VCaP (cell line): ENCODE measurements around the gene PDIA6.

ENCODE experiments used
- H3K27ac ChIP-seq: fragments of 450-650 bp; 2 replicates; pipeline ENCODE4 v1.5.1; 2017
- CTCF ChIP-seq: fragments of 450-650 bp; conservative IDR thresholded peaks from 2 replicates; pipeline ENCODE4 v1.5.1; 2017; ENCODE audit warnings: mild to moderate bottlenecking, moderate library complexity

The PDIA6 gene

GRCh38 chr2:10812362-10813162 lies at the start of gene PDIA6:
TSS of gene PDIA6 (minus strand) at chr2:10812785. CDS start at chr2:10812696, 89 bp downstream.
- peak within 1 kb of the TSS; percentile 90 for H3K27ac ChIP-seq
- no peak for TF ChIP-seq CTCF

- TF ChIP-seq CTCF = no peak
- no peak overlapping the region for H3K27ac ChIP-seq
Observed at GRCh38 chr2:10862330-10862729, 49.7 kb upstream of the PDIA6 start.

- no peak overlapping the region for H3K27ac ChIP-seq
- TF ChIP-seq CTCF = no peak
Observed at GRCh38 chr2:10861765-10862164, 49.2 kb upstream of the PDIA6 start.

DNA sequence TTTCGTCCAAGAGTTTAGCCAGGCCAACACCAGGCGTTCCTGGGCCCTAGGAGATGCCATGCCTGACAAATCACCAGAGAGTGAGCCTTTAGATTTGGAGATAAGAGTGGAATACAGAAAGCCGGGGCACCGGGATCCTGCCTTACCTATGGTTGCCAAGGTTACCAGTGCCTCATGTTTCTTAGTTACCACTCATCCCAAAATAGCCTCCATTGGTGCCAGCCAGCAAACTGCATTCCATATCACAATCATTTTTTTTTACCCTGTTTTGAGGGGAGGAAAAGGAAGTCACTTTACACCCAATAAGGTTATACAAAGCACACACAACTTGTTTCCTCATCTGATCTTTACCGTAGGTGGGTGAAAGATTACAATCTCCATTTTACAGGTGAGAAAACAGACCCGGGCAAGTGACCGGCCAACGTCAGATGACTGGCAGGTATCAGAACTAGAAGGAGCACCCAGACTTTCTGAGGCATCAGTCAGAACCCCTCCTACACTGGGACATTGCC lies 48.3 kb upstream of the PDIA6 start:
- no peak for TF ChIP-seq CTCF
- no peak overlapping the region for H3K27ac ChIP-seq

GRCh38 chr2:10860081-10860813 lies 47.7 kb upstream of the PDIA6 start:
- no peak for TF ChIP-seq CTCF

GRCh38 chr2:10859278-10859677 lies 46.7 kb upstream of the PDIA6 start:
- peak overlapping the region; percentile 24; the same call in 1 of the 2 replicates for H3K27ac ChIP-seq
- TF ChIP-seq CTCF = no peak

More at GRCh38 chr2:10860081-10860813, 47.7 kb upstream of the PDIA6 start:
- peak overlapping the region; percentile 24; the same call in 1 of the 2 replicates for H3K27ac ChIP-seq

GRCh38 chr2:10848541-10848940 lies 36.0 kb upstream of the PDIA6 start:
- TF ChIP-seq CTCF = no peak
- H3K27ac ChIP-seq = no peak overlapping the region
